ENCODE results near the gene NHS. TPM values are rescaled to one million over a fixed set of nuclear protein-coding genes. Genes with fewer than 3 reads are reported as not detected.
A peak's percentile ranks its signal among the peaks of the same experiment; 100 is the strongest.

Gene NHS
- total RNA-seq, 4 donors from 2014 or later = 6.9 to 16.9 (median 9.9) TPM

DNA sequence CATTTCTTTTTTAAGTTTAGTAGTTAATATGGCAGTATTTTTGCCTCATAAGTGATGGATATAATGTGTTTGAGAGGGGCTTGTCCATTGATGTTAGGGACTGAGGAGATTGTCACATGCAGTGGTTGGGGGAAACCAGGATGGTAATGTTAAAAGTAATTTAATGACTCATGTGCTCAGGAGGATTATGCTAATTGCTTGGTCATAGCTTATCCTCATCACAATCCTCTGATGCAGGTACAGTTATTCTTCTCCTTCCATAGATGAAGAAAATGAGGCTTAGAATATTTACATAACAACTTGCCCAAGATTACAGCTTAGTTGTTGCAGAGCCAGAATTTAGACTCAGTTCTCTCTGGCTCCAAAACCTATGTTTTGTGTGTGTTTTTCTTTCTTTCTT, 267.9 kb downstream of the NHS start:
- H3K27ac ChIP-seq = no peak overlapping the region
- TF ChIP-seq, protein P1, sequence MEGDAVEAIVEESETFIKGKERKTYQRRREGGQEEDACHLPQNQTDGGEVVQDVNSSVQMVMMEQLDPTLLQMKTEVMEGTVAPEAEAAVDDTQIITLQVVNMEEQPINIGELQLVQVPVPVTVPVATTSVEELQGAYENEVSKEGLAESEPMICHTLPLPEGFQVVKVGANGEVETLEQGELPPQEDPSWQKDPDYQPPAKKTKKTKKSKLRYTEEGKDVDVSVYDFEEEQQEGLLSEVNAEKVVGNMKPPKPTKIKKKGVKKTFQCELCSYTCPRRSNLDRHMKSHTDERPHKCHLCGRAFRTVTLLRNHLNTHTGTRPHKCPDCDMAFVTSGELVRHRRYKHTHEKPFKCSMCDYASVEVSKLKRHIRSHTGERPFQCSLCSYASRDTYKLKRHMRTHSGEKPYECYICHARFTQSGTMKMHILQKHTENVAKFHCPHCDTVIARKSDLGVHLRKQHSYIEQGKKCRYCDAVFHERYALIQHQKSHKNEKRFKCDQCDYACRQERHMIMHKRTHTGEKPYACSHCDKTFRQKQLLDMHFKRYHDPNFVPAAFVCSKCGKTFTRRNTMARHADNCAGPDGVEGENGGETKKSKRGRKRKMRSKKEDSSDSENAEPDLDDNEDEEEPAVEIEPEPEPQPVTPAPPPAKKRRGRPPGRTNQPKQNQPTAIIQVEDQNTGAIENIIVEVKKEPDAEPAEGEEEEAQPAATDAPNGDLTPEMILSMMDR (IDR thresholded peaks at IDR 0.05) = no peak
- TF ChIP-seq POLR2A (IDR thresholded peaks at IDR 0.05) = no peak
- intact Hi-C loops (cut with DNase I) = no loop called here
- H3K36me3 ChIP-seq = no peaks in the 10 kb centered on the region
- no peaks in the 10 kb centered on the region for H3K4me1 ChIP-seq
- no peaks in the 10 kb centered on the region for H3K27me3 ChIP-seq
- no peaks in the 10 kb centered on the region for H3K9me3 ChIP-seq
- DNase-seq = no peak
- H3K4me3 ChIP-seq (replicated peaks in 1 of 3) = no peak overlapping the region

DNA sequence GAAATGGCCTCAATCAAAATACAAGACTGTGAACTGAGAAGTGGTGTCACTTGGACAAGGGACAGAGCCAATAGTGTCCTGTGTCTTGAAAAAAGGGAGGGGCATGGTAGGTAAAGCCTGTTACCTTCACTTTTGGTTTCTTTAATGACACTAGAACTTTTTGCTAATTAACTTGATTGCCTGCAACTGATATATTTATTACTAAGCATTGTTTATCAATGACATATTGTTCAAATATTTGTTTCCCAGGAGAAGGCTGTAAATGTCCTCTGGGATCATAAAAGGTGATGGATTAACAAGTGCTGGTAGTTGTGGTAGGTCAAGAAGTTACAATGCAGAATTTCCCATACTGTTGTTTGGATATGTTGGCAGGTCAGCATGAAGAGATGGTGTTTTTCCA, 268.5 kb downstream of the NHS start:
- H3K4me1 ChIP-seq = no peaks in the 10 kb centered on the region
- H3K27me3 ChIP-seq = no peaks in the 10 kb centered on the region
- no peaks in the 10 kb centered on the region for H3K36me3 ChIP-seq
- H3K27ac ChIP-seq = no peak overlapping the region
- no peak overlapping the region for H3K4me3 ChIP-seq (replicated peaks in 1 of 3)
- H3K9me3 ChIP-seq = no peaks in the 10 kb centered on the region
- TF ChIP-seq, protein P1 (IDR thresholded peaks at IDR 0.05) = no peak
- TF ChIP-seq POLR2A (IDR thresholded peaks at IDR 0.05) = no peak
- intact Hi-C loops (cut with DNase I) = no loop called here
- DNase-seq = no peak

DNA sequence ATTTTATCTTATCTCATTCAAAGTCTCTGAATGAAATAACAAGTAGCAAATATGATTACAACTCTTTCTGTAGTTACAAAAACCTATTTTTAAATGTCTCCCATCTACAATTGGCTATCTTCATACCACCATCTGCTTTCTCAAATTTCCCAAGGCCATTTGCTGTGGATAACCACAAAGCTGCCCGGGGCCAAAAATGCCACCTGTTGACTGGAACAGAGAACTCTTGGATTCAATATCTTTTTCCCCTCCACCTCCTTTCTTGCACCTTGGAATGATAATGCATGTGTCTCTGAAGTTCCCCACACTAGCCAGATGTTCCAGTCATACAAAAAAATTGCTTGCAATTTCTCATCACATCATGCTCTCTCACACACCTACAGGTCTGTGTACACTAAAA, 269.0 kb downstream of the NHS start:
- no peak overlapping the region for H3K27ac ChIP-seq
- 100% methylated on average over 1 of the region's 1 CpG for WGBS, 2 donors
- no peaks in the 10 kb centered on the region for H3K9me3 ChIP-seq
- H3K36me3 ChIP-seq = no peaks in the 10 kb centered on the region
- no peaks in the 10 kb centered on the region for H3K4me1 ChIP-seq
- no peak overlapping the region for H3K4me3 ChIP-seq (replicated peaks in 1 of 3)
- intact Hi-C loops (cut with DNase I) = no loop called here
- H3K27me3 ChIP-seq = no peaks in the 10 kb centered on the region
- no peak for DNase-seq
- TF ChIP-seq, protein P1 (IDR thresholded peaks at IDR 0.05) = no peak
- TF ChIP-seq POLR2A (IDR thresholded peaks at IDR 0.05) = no peak

DNA sequence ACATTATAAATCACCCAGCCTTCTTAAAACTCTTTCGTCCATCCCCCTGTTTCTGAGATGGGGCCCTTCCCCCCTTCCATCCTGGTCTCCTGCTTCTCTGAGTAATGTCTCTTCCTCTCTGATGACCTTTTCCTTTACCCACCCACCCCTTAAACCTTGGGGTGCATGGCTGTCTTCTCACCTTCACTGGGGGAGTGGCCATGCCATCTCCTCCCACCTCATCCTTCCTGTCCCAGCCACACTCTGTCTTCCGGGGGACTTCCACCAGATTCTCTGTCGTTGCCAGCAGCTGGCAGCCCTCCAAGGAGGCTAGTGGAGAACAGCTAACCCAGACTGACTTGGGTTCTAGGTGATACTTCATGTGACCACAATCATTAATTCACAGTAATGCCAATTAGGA, 279.1 kb downstream of the NHS start:
- Histone ChIP-seq H3K4me1 (peaks cover 0 to 10% of the 10 kb centered on the region in 2 donors), H3K9me3 (no peaks in the 10 kb centered on the region), H3K4me3 (replicated peaks in 1 of 3) (no peak overlapping the region), H3K27ac (no peak overlapping the region), H3K27me3 (no peaks in the 10 kb centered on the region), H3K36me3 (no peaks in the 10 kb centered on the region)
- no peak for DNase-seq
- no peak for TF ChIP-seq POLR2A (IDR thresholded peaks at IDR 0.05)
- TF ChIP-seq, protein P1 (IDR thresholded peaks at IDR 0.05) = no peak
- intact Hi-C loops (cut with DNase I) = no loop called here
- 66 to 70% methylated on average over 3 of the region's 3 CpGs for WGBS, 2 donors

DNA sequence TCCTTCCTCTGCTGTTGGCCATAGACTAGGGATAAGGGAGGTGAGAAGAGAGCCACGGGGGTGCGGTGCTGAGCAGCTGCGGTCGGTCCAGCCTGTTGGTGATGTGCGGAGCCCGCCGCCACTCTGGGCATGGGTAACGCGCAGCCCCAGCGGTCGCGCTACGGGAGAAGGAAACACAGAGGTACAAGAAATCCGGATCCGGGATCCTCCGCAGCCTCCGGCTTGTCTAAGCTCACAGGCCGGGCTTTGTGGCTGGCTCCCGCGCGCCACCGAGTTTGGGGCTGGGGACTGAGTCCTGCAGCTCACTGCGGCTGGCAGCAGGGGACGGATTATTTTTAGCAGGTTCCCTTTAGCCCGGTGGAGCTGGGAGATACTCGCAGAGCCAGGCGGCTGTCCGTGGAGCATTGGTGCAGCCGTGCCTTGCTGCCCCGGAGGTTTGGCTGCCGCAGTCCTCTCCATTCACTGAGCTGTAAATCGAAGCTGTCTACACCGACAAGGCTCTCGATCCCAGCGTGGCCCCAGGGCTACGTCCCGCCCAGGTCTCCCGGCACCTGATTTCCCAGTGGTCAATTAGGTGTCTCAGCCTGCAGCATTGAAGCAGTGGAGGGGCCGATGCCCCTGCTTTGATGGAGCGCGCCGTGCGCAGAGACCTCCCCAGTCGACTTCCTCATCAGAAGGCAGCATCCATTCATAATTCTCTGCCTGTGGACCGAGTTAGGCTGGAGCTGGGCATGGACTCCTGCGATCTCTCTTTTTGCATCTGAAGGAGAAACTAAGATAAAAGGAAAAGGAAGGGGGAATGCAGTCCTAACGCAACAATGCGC, 280.4 kb downstream of the NHS start:
- peak; percentile 2 to 8 for DNase-seq
- 0% methylated on average over 5 to 6 of the region's 48 CpGs for WGBS, 2 donors
- H3K27me3 ChIP-seq = no peaks in the 10 kb centered on the region
- H3K9me3 ChIP-seq = no peaks in the 10 kb centered on the region
- peak overlapping the region in 1 of 3 donors; percentile 5 for H3K4me3 ChIP-seq (replicated peaks in 1 of 3)
- no peak overlapping the region for H3K27ac ChIP-seq
- intact Hi-C loops (cut with DNase I) = no loop called here
- TF ChIP-seq, protein P1 (IDR thresholded peaks at IDR 0.05) = no peak
- no peak for TF ChIP-seq POLR2A (IDR thresholded peaks at IDR 0.05)
- peaks cover 0 to 10% of the 10 kb centered on the region in 2 donors for H3K4me1 ChIP-seq
- no peaks in the 10 kb centered on the region for H3K36me3 ChIP-seq

All from thyroid gland (tissue), 4 donors.